NCI-H510A treated with DMSO at 0.1 percent for 48 hours (cell line): Measurements from ENCODE around the gene SORT1.
"Not testable (repeated sequence)": the region's sequence is repeated elsewhere in the genome, so short reads cannot be mapped to it uniquely, and the experiment has no call there.

Source experiments
- DNase-seq: peaks from one replicate; lab custom pipeline; 2025; lab: John Stamatoyannopoulos, UW

SORT1 gene

GRCh38 chr1:109379907-109380306 is 17.8 kb downstream of the SORT1 start:
- DNase-seq, result no peak

- no peak for DNase-seq
Observed at GRCh38 chr1:109379422-109379821, 18.3 kb downstream of the SORT1 start.

- no peak for DNase-seq
Observed at GRCh38 chr1:109377698-109378097, 20.0 kb downstream of the SORT1 start.

GRCh38 chr1:109373696-109374095 is 24.0 kb downstream of the SORT1 start:
- not testable (repeated sequence) for DNase-seq

- no peak for DNase-seq
Observed at GRCh38 chr1:109373126-109373525, 24.6 kb downstream of the SORT1 start.

GRCh38 chr1:109372281-109372680 is 25.4 kb downstream of the SORT1 start:
- no peak for DNase-seq

GRCh38 chr1:109371341-109371739 is 26.4 kb downstream of the SORT1 start:
- DNase-seq, result no peak

- DNase-seq, result no peak
Observed at GRCh38 chr1:109370712-109371340, 26.9 kb downstream of the SORT1 start.

- no peak for DNase-seq
Observed at GRCh38 chr1:109369167-109369746, 28.5 kb downstream of the SORT1 start.

GRCh38 chr1:109368464-109368863 is 29.3 kb downstream of the SORT1 start:
- no peak for DNase-seq

- DNase-seq, result no peak
Observed at GRCh38 chr1:109367626-109368025, 30.1 kb downstream of the SORT1 start.

- no peak for DNase-seq
Observed at GRCh38 chr1:109365642-109366204, 32.0 kb downstream of the SORT1 start.

- DNase-seq, result no peak
Observed at GRCh38 chr1:109361649-109362048, 36.1 kb downstream of the SORT1 start.

GRCh38 chr1:109361069-109361468 is 36.6 kb downstream of the SORT1 start:
- DNase-seq, result no peak

GRCh38 chr1:109357616-109358015 is 40.1 kb downstream of the SORT1 start:
- DNase-seq, result peak; percentile 26

- DNase-seq, result no peak
Observed at GRCh38 chr1:109356915-109357314, 40.8 kb downstream of the SORT1 start.

- no peak for DNase-seq
Observed at GRCh38 chr1:109356505-109356904, 41.2 kb downstream of the SORT1 start.

- DNase-seq, result no peak
Observed at GRCh38 chr1:109354929-109355328, 42.8 kb downstream of the SORT1 start.

GRCh38 chr1:109351457-109351856 is 46.3 kb downstream of the SORT1 start:
- DNase-seq, result no peak

- no peak for DNase-seq
Observed at GRCh38 chr1:109350655-109351054, 47.1 kb downstream of the SORT1 start.

- DNase-seq, result no peak
Observed at GRCh38 chr1:109350182-109350581, 47.5 kb downstream of the SORT1 start.

- DNase-seq, result no peak
Observed at GRCh38 chr1:109347511-109347910, 50.2 kb downstream of the SORT1 start.
